Left lobe of liver (tissue), 2 donors: Measurements from ENCODE around the gene MKLN1. TPM values are rescaled to one million over a fixed set of nuclear protein-coding genes. Genes with fewer than 3 reads are reported as not detected.
"Not testable (repeated sequence)": the region's sequence is repeated elsewhere in the genome, so short reads cannot be mapped to it uniquely, and the experiment has no call there.

Experiments used
- ATAC-seq: fragments of 200-7000 bp; cut with Tn5 transposase; one replicate; pipeline ENCODE4 v1.9.1; 2020; ENCODE audit warnings: mild to moderate bottlenecking, moderate library complexity
- DNase-seq: peaks from one replicate; pipeline ENCODE4 v3.0.0-alpha.2; 2020; ENCODE audit warnings: low spot score
- total RNA-seq: library from RNA; stranded (reverse); gene quantifications from one replicate; pipeline ENCODE4 v1.2.1, GENCODE V29; 2021
- donor health status: DM: no; HTN: no; CAD: no; lungs with moderate emphysema.
- donor health status: DM: no; HTN: yes; CAD: no.

MKLN1 gene
- total RNA-seq, 1 donor from 2014 or later, result 27.9 TPM

DNA sequence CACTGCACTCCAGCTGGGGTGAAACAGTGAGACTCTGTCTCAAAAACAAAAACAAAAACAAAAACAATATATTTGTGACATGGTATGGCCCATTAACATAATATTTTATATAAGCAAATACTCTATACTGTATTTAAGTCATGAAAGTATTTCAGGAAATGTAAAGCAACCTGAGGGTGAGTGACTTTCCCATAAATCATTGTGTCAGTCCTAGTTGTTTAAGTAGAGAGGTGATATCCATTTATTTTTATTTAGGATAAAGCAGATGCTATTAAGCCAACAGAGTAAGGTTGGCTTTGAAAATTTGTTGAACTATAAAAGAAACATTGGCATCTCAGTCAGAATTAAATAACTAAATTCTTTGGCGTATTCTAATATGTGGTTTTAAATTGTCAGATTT is 60.5 kb downstream of the MKLN1 start:
- ATAC-seq (no peak), DNase-seq (no peak)

- DNase-seq (no peak), ATAC-seq (no peak)
These were observed 62.6 kb downstream of the MKLN1 start for GRCh38 chr7:131390275-131390674.

DNA sequence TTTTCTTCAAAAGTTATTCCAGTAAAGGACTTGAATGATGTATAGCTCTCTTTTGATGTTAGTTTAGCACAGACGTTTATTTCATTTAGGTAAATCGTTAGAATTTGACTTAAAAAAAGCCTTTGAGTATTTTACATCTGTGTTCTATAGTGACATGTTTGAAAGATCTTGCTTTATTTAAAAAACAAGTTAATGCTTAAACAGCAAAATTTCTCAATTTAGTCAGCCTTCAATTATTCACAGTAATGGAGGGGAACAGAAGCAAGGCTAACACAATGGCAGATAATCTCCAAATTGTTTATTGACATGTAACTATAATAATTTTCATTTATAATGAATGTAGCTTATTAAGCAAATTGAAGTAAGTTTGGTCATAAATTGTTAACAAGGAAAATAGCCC is 63.5 kb downstream of the MKLN1 start:
- DNase-seq (no peak), ATAC-seq (no peak)

- ATAC-seq, result peak; percentile 92
- no peak for DNase-seq
These were observed 73.1 kb downstream of the MKLN1 start for GRCh38 chr7:131400681-131401176.

DNA sequence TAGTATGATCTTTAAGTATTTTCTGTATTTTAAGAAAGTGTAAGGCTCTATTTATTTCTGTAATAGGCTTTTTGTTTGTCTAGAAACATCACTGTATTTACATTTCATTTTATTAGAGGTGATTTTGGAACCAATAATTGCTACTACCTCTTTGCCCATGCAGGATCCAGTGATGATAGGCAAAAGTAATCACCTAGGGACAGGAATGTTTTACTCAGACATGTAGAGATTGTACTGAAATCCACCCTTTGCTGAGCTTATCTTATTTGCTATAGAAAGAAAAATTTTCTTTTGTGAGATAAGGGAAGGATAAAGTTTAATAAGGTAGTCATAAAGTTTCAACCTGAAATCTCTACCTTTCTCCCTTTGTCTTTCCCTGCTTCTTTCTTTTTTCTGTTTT is 73.5 kb downstream of the MKLN1 start:
- DNase-seq, result no peak
- no peak for ATAC-seq

GRCh38 chr7:131403322-131403721 is 75.6 kb downstream of the MKLN1 start:
- no peak for ATAC-seq

GRCh38 chr7:131404226-131404911 is 76.7 kb downstream of the MKLN1 start:
- no peak for DNase-seq
- peak; percentile 48 for ATAC-seq

More at GRCh38 chr7:131403322-131403721, 75.6 kb downstream of the MKLN1 start:
- DNase-seq, result no peak

DNA sequence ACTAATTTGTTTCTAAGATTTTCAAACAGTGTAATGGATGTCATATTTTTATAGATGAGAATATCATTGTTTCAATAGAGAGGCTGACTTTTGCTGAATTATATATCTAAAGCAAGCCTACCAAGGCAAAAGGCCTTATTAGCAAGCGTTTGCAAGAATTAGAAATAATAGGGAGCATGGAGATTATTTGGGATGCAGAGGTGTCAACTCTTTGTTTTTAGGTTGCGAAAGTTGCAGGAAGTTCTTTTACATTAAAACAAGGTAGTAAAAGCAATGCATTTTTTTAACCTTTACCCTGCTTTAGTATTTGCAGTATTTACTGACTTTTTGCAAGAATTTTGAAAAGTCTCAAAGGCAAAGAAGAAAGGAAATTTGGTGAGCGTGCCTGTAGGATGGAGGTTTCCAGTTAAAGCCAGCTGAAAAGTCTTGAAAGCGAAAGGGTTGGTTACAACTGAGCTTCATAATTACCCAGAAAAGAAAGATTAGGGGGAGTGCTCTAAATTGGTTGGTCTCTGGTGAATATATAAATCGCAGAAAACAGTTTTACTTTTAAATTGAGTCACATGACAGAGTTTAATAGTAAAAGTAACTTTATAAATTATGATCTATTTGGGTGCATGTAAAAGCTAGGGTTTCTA is 81.6 kb downstream of the MKLN1 start:
- no peak for ATAC-seq
- no peak for DNase-seq

DNA sequence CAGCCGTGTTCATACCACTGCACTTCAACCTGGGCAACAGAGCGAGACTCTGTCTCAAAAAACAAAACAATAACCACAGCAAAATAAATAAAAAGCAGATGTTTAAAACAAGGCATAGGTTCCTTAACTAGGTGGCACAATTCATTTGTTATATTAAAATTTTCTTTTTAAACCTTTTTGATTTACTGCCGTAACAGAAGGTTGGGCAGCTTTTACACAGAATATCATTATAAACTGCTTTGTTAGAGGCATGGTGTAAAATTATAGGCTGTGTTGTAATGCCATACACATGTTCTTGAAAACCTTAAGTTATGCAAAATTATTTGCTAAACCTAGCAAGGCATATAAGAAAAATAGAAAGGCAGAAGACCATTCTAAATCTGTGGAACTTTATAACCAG is 84.4 kb downstream of the MKLN1 start:
- ATAC-seq (no peak), DNase-seq (no peak)

GRCh38 chr7:131413711-131414110 is 86.0 kb downstream of the MKLN1 start:
- ATAC-seq (no peak), DNase-seq (no peak)

DNA sequence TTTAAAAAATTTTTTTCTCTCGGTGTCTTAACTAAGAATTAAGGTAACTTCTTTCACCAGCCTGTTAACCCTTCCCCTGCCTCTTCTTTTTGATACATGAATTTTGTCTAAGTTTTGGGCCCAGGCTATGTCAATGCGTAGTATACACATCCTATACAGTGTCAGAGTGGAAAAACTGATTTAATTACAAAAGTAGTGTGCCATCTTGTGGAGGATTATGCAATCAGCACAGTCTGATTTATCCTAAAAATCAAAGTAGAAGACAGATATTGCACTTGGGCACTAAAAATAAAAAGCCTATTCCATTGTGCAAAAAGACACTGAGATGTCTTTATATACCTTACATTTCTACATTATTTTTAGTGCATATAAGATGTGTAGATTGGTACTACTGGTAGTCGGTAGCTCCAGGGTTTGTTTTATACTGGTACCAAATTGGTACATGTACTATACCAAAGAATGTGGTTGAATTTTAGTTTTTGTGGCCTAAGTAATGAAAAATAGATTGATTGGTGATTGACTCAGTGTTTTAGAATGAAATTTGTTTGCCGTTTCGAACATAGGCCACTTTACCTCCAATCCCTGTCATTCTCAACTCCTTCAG is 96.6 kb downstream of the MKLN1 start:
- DNase-seq (no peak), ATAC-seq (peak; percentile 81)

DNA sequence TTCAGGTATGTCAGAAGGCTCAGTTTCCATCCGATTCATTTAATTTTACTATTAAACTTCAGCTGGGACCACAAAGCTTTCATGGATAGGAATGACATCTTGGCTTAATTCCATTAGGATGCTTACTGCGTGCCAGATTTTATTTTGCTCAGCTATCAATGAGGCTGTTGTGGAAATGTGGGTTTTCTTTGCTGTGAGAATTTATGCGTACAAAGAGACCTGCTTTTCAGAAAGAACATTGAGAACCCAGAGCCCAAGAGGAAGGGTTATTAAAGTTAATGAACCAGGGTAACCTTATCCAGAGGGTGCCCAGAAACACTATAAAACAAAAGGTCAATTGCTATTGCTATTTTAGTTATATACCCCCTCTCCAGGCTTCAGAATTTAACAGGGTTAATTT is 98.3 kb downstream of the MKLN1 start:
- ATAC-seq, result peak; percentile 44

GRCh38 chr7:131430826-131431225 is 103.2 kb downstream of the MKLN1 start:
- ATAC-seq, DNase-seq: not testable (repeated sequence)

More for the DNA sequence above, 98.3 kb downstream of the MKLN1 start:
- DNase-seq, result no peak

DNA sequence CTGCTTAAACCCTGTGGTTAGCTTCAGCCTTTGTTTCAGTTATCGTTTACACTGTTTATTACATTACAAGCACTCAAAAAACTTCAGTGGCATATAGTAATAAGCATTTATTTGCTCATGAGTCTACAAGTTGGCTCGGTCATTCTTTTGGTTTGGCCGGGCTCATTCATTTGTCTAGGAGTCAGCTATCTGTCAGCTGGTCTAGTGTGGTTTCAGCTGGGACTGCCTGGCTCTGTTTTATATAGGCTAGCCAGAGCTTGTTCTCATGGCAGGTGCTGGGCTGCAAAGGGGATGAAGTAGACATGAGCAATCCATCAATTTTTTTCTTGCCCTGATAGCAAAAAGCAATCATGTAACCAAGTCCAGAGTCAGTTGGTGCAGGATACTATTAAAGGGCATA is 103.6 kb downstream of the MKLN1 start:
- ATAC-seq (peak; percentile 22), DNase-seq (no peak)

DNA sequence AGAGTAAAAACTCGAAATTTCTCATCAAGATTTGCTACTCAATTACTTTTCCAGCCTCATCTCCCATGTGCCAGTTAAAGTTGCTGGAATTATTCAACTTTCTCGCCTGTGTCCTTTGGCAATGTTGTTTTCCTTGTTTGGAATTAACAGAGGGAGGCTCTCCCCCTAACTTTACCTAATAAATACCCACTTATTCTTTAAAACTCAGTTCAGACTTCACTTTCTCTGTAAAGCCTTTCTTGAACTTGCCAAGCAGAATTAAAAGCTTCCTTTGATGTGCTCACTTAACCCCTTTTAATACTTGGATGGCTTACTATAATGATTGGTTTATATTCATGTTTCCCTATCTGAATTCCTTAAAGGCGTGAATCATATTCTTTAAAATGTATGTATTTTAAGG is 104.1 kb downstream of the MKLN1 start:
- DNase-seq, result no peak
- ATAC-seq, result no peak

DNA sequence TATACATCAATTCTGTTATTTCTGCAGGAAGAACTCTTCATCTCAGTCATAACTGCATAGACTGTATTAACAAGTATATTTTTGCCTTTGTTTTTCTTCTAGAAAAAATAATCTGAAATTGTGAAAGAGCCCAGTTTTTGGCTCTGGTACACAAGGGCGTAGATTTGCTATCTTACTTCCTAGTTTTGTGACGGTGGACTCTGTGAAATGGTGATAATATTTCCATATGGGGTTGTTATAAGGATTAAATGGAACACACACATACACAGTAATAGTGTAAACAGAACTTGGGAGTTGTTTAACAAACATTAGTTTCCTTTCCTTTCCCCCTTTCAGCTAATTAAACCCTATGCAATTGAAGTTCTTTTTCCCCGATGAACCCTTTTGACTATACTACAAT is 108.7 kb downstream of the MKLN1 start:
- no peak for DNase-seq

DNA sequence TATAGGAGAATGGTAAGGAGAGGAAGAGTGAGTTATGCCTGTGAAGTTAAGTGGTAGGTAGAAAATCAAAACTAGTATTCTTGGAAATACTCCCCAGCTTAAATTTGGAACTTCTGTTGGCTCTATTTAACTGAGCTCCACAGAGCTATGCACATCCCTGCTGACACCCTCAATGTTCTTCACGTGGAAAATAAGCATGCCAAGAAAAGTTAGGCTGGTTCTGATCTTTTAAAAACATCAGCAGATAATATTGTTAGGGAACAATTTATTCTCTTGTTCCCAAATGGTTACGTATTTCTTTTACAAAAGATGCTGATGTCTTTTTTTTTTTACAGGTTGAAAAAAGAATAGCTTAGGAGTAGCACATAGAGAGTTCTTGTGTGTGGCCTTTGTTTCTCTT is 111.3 kb downstream of the MKLN1 start:
- no peak for ATAC-seq
- DNase-seq, result no peak

More for the DNA sequence above, 108.7 kb downstream of the MKLN1 start:
- no peak for ATAC-seq

DNA sequence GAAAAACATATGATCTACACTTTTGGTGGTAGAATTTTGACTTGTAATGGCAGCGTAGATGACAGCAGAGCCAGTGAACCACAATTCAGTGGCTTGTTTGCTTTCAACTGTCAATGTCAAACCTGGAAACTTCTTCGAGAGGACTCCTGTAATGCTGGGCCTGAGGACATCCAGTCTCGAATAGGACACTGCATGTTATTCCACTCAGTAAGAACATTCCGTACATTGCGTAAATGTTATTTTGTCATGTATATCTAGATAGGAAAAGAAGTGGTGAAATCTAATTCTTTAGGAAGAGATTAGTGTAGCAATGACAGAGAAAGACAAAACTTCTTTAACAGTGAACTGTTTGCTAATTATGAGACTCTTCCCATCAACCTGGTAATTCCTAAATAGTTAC is 115.8 kb downstream of the MKLN1 start:
- no peak for ATAC-seq
- DNase-seq, result no peak

- ATAC-seq (no peak), DNase-seq (no peak)
These were observed 117.0 kb downstream of the MKLN1 start for GRCh38 chr7:131444683-131445082.

- no peak for ATAC-seq
These were observed 121.8 kb downstream of the MKLN1 start for GRCh38 chr7:131449373-131449902.

GRCh38 chr7:131454498-131454897 is 126.8 kb downstream of the MKLN1 start:
- peak; percentile 50 for ATAC-seq
- DNase-seq, result no peak

More at GRCh38 chr7:131449373-131449902, 121.8 kb downstream of the MKLN1 start:
- no peak for DNase-seq

- DNase-seq (no peak), ATAC-seq (no peak)
These were observed 127.3 kb downstream of the MKLN1 start for GRCh38 chr7:131455001-131455400.
